Measurements from ENCODE around the gene TRIM65. TPM values are rescaled to one million over a fixed set of nuclear protein-coding genes. Genes with fewer than 3 reads are reported as not detected.
A peak's percentile ranks its signal among the peaks of the same experiment; 100 is the strongest.

TRIM65 gene
- total and polyA plus RNA-seq, 2 of the 13 experiments (the other 11 are each of a cell fraction or from before 2014, with no cell fraction given): 10.3 to 22.4 TPM

DNA sequence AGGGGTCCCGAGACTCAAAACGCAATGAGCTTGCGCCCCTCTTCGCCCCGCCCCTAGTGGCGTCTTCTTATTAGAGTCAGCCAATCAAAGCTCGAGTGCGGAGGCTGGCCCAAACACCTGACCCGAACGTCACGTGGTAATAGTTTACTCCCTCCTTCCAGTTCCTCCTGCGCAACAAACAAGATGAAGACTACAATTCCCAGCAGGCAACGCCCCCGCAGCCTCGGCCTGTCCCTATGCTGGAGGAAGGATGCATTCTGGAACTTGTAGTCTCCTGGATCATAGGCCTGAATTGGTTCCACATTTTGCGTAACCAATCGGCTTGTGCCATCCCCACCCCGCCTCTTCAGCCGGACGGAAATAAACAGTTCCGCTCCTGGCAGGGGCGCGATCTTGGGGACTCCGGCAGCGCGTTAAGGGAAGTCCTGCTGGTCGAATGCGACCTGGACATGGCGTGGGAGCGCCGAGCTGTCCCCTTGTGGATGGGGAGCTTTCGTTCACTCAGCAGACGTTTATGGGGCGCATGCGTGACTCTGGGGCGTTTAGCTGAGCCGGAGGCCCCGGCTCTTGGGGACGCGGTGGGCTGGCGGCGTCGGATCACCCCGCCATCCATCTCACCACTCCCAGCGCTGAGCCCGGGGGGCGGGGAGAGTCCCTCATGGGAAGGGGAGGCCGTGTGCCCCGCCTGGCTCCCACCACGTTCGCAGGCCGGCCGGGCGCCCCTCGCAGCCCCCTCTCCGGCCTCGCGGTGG lies 41.3 kb downstream of the TRIM65 start, which contains the start of gene WBP2 (continued):
- TF ChIP-seq HNF1A (IDR thresholded peaks at IDR 0.05; ENCODE audit: low read depth) (peak; percentile 60; the same call in 1 of the 2 replicates), HNF1A (CRISPR knock-in tag; IDR thresholded peaks at IDR 0.05; ENCODE audit: borderline replicate concordance) (peak; percentile 73; the same call in 1 of the 2 replicates), TEAD3 (CRISPR knock-in tag; optimal IDR thresholded peaks at IDR 0.05; ENCODE audit: borderline replicate concordance) (no peak), CEBPB (IDR thresholded peaks at IDR 0.05; ENCODE audit: borderline replicate concordance, low read depth, low read length) (peak; percentile 94), ZNF839 (CRISPR knock-in tag; IDR thresholded peaks at IDR 0.05; ENCODE audit: borderline replicate concordance) (no peak), GTF2F1 (IDR thresholded peaks at IDR 0.05; ENCODE audit: low read length) (no peak; the same call in 1 of the 2 replicates), ZNF224 (CRISPR knock-in tag; IDR thresholded peaks at IDR 0.05) (peak; percentile 95; the same call in 1 of the 2 replicates), MEIS1 (CRISPR knock-in tag; IDR thresholded peaks at IDR 0.05; ENCODE audit: borderline replicate concordance) (peak; percentile 96), SNAPC2 (CRISPR knock-in tag; IDR thresholded peaks at IDR 0.05) (0 out of 2 replicates have a peak, but pooled peaks have one; percentile 31), RXRA (CRISPR knock-in tag; IDR thresholded peaks at IDR 0.05) (peak; percentile 84), SAP130 (CRISPR knock-in tag; IDR thresholded peaks at IDR 0.05; ENCODE audit: low read depth) (peak; percentile 98), ZNF138 (CRISPR knock-in tag; IDR thresholded peaks at IDR 0.05; ENCODE audit: low read depth) (no peak), ZNF660 (CRISPR knock-in tag; IDR thresholded peaks at IDR 0.05; ENCODE audit: borderline replicate concordance, low read depth) (no peak), ZNF44 (CRISPR knock-in tag; IDR thresholded peaks at IDR 0.05) (peak; percentile 23), RBM22 (optimal IDR thresholded peaks at IDR 0.05; ENCODE audit: low read length) (no peak), ZNF782 (CRISPR knock-in tag; IDR thresholded peaks at IDR 0.05; ENCODE audit: borderline replicate concordance) (peak; percentile 95), DR1 (CRISPR knock-in tag; IDR thresholded peaks at IDR 0.05) (peak; percentile 97), FOXO1 (CRISPR knock-in tag; IDR thresholded peaks at IDR 0.05) (peak; percentile 66; the same call in 1 of the 2 replicates), ZNF101 (CRISPR knock-in tag; IDR thresholded peaks at IDR 0.05; ENCODE audit: borderline replicate concordance, low read depth) (no peak), ZSCAN9 (CRISPR knock-in tag; IDR thresholded peaks at IDR 0.05; ENCODE audit: borderline replicate concordance) (peak; percentile 87)
- TF ChIP-seq, protein P1, sequence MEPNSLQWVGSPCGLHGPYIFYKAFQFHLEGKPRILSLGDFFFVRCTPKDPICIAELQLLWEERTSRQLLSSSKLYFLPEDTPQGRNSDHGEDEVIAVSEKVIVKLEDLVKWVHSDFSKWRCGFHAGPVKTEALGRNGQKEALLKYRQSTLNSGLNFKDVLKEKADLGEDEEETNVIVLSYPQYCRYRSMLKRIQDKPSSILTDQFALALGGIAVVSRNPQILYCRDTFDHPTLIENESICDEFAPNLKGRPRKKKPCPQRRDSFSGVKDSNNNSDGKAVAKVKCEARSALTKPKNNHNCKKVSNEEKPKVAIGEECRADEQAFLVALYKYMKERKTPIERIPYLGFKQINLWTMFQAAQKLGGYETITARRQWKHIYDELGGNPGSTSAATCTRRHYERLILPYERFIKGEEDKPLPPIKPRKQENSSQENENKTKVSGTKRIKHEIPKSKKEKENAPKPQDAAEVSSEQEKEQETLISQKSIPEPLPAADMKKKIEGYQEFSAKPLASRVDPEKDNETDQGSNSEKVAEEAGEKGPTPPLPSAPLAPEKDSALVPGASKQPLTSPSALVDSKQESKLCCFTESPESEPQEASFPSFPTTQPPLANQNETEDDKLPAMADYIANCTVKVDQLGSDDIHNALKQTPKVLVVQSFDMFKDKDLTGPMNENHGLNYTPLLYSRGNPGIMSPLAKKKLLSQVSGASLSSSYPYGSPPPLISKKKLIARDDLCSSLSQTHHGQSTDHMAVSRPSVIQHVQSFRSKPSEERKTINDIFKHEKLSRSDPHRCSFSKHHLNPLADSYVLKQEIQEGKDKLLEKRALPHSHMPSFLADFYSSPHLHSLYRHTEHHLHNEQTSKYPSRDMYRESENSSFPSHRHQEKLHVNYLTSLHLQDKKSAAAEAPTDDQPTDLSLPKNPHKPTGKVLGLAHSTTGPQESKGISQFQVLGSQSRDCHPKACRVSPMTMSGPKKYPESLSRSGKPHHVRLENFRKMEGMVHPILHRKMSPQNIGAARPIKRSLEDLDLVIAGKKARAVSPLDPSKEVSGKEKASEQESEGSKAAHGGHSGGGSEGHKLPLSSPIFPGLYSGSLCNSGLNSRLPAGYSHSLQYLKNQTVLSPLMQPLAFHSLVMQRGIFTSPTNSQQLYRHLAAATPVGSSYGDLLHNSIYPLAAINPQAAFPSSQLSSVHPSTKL (CRISPR knock-in tag; IDR thresholded peaks at IDR 0.05): peak; percentile 63

Measured in HepG2 (cell line).